GM21390 (cell line): ENCODE data around the gene HSP90AA1.
"Not testable (repeated sequence)": the region's sequence is repeated elsewhere in the genome, so short reads cannot be mapped to it uniquely, and the experiment has no call there.

Experiments
- ATAC-seq: cut with Tn5 transposase; IDR thresholded peaks from one replicate; pipeline ENCODE4 v1.9.1; 2021; ENCODE audit not compliant: unreplicated experiment

HSP90AA1 gene

GRCh38 chr14:102074415-102074964 lies 12.4 kb downstream of the HSP90AA1 start:
- no peak for ATAC-seq

DNA sequence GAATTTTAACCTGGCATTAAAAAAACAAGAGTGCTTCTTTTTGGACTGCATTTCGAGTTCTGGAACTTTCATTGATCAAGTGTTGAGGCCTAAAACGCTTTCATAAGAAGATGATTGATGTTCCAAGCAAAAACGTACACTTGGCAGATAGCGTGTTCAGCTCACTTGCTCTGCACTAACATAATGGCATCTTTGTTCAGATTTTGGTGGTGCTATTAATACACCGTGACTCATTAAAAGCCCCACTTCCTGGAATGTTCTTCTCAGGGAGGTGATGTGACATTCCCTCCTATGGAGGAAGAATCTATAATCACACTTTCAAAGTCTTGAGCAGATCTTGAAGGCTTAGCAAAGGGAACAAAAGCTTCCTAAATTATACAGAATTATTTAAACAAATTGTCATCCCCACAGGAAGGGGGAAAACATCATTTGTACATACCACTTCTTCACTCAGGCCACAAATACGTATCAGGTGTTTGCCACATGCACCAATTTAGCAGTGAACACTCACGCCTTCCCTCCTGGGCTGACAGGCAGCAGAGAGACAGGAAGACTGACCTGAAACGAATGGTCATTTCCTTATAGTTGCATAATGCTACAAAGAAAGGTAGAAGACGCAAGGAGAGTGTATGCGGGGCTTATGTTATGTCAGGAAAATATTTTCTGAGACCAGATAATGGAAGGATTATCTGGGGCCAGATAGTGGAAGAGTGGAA lies 15.4 kb downstream of the HSP90AA1 start:
- no peak for ATAC-seq

GRCh38 chr14:102066041-102066451 lies 20.8 kb downstream of the HSP90AA1 start:
- no peak for ATAC-seq

GRCh38 chr14:102064590-102064989 lies 22.3 kb downstream of the HSP90AA1 start:
- not testable (repeated sequence) for ATAC-seq

- no peak for ATAC-seq
Observed at GRCh38 chr14:102063808-102064429, 22.9 kb downstream of the HSP90AA1 start.

GRCh38 chr14:102063109-102063807 lies 23.6 kb downstream of the HSP90AA1 start:
- ATAC-seq = no peak

- no peak for ATAC-seq
Observed at GRCh38 chr14:102058961-102059360, 27.9 kb downstream of the HSP90AA1 start.

GRCh38 chr14:102058146-102058545 lies 28.7 kb downstream of the HSP90AA1 start:
- ATAC-seq = no peak

GRCh38 chr14:102057480-102058114 lies 29.2 kb downstream of the HSP90AA1 start:
- ATAC-seq = no peak

DNA sequence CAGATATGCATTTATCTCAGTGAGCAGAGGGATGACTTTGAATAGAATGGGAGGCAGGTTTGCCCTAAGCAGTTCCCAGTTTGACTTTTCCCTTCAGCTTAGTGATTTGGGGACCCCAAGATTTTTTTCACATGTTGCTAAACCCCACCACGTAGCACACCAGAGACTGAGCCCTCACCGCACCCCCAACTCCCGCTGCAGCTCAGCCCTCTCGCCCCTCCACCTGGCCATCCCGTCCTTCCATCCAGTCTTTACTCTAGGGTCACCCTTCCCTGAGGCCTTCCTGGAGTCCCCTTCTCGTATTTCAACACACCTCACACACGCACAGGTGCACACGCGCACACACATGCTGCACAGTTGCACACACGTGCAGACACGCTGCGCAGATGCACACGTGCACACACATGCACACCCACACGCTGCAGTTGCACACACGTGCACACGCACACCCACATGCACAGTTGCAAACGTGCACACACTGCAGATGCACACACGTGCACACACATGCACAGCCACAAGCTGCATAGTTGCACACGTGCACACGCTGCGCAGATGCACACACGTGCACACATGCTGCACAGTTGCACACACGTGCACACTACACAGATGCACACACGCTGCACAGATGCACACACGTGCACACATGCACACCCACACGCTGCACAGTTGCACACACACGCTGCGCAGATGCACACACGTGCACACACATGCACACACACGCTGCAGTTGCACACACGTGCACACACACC lies 30.0 kb downstream of the HSP90AA1 start:
- no peak for ATAC-seq

DNA sequence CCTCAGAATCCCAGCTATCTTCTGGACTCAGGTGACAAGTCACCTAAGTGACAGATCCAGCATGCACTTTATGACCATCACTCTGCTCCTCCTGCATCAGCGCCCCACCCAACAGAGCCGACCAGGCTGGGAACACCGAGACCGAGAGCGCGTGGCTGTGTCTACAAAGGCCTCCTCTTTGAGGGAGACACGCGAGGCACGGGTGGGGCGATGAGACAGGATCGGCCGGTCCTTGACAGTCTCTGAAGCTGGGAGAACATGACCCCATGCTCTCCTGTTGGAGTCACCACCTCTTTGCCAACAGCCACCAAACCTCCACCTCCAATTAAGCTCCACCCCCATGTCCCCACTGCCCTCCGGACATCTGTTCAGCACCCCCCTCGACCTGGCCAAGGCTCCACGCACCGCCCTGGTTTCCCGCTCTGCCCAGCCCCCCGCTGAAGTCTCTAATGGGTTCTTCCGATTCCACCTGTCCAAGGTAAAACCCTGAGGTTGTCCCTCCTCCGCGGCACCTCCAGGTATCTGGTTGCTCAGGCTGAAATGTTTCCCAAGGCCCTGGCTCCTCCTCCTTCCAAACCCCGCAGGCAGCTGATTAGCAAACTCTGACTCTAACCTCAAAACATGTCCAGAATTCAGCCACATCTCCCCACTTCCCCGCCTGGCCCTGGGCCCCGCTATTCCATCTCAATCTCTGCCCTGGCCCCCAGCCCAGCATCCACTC lies 31.5 kb downstream of the HSP90AA1 start:
- ATAC-seq = no peak

- no peak for ATAC-seq
Observed at GRCh38 chr14:102052522-102052921, 34.3 kb downstream of the HSP90AA1 start.

- ATAC-seq = no peak
Observed at GRCh38 chr14:102050625-102051024, 36.2 kb downstream of the HSP90AA1 start.

GRCh38 chr14:102050026-102050405 lies 36.8 kb downstream of the HSP90AA1 start:
- ATAC-seq = no peak

DNA sequence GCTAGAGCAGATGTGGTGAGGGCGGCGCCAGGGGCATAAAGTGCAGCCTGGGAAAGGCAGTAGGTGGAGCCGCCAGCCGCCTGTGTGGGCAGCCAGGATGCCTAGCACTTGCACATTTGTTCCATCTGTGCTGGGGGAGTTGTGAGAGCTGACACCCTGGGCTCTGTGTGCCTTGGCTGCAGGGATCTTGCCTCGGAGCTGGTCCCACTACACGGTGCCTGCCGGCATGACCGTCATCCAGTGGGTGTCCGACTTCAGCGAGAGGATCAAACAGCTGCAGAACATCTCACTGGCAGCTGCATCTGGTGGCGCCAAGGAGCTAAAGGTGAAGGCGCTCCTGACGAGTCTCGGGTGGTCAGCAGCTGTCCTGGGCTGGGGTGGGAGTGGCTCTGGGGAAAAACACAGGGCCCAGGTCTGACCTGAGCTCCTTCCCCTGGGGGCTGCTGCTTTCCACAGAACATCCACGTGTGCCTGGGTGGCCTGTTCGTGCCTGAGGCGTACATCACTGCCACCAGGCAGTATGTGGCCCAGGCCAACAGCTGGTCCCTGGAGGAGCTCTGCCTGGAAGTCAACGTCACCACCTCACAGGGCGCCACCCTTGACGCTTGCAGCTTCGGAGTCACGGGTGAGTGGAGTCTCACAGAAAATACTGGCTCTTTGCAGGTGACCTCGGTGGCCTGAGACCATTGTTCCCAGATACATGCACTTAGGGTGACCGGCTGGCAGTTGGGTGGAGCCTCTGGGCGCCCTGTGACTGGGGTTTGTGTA lies 37.4 kb downstream of the HSP90AA1 start:
- no peak for ATAC-seq

GRCh38 chr14:102047808-102048540 lies 38.9 kb downstream of the HSP90AA1 start:
- ATAC-seq = no peak

DNA sequence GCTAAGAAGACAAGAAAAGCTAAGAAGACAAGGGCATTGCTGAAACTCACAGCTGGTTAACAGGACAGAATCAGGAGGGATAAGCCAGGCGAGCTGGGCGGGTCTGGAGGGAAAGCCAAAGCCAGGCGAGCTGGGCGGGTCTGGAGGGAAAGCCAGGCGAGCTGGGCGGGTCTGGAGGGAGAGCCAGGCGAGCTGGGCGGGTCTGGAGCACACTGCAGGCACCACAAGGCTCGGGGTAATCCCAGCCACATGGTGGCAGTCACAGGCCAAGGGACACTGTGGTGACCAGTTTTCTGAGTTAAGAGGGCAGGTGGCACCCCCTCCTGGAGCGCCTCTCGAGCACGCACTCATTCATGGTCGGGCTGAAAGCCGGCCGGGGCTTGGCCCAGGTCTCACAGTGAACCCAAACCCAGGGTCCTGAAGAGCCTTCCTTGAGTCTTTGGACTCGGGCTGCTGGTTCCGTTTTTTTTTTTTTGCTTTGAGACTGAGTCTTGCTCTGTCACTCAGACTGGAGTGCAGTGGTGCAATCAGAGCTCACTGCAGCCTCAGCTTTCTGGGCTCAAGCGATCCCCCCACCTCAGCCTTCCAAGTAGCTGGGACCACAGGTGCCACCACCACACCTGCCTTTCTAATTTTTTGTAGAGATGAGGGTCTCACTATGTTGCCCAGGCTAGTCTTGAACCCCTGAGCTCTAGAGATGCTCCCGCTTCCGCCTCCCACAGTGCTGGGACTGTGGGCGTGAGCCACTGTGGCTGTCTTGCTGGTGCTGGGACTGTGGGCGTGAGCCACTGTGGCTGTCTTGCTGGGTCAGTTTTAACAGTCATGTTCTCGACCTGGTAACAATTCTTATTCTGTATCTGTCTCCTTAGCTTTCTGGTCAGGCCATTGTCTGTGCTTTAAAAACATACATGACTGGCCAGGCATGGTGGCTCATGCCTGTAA lies 40.2 kb downstream of the HSP90AA1 start:
- ATAC-seq = no peak
